Gastrocnemius medialis (tissue), 4 donors: ENCODE data around the gene PLA2G2D.

Source experiments
- POLR2A ChIP-seq, 2 donors: fragments of 450-650 bp; IDR thresholded peaks; one replicate each; pipeline ENCODE4 v1.6.1; 2017; ENCODE audit warnings: antibody characterized with exemption in 2 of 2, mild to moderate bottlenecking in 2 of 2, moderate library complexity in 2 of 2
- TF ChIP-seq, protein P1 (sequence below), 5 experiments: fragments of 450-650 bp in 3 of 5; fragments of 200-600 bp in 2 of 5; sonication (generic) in 2 of 5; IDR thresholded peaks in 4 of 5; conservative IDR thresholded peaks in 1 of 5; 1 replicate in 4 of 5; 2 replicates in 1 of 5; pipeline ENCODE4 v1.5.1; 2016 to 2019; ENCODE audit warnings: antibody characterized with exemption in 5 of 5, mild to moderate bottlenecking in 3 of 5, moderate library complexity in 3 of 5

DNA sequence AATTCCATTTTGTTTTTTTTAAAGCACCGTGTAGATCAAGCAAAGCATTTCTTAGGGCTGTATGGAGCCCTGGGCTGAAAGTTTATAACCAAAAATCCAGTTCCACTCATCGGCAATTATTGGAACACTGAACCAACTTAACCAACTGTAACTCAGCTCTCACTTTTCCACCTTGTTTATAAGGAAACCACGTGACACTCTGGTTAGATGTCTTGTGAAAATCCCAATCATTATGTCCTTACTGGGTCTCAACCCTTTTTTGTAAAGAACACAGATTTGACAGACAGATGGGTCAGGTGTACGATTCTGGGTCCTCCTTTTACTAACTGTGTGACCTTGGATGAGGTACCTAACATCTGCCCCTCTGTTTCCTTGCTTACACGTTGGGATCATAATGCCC lies 43.1 kb downstream of the PLA2G2D start:
- TF ChIP-seq, protein P1, sequence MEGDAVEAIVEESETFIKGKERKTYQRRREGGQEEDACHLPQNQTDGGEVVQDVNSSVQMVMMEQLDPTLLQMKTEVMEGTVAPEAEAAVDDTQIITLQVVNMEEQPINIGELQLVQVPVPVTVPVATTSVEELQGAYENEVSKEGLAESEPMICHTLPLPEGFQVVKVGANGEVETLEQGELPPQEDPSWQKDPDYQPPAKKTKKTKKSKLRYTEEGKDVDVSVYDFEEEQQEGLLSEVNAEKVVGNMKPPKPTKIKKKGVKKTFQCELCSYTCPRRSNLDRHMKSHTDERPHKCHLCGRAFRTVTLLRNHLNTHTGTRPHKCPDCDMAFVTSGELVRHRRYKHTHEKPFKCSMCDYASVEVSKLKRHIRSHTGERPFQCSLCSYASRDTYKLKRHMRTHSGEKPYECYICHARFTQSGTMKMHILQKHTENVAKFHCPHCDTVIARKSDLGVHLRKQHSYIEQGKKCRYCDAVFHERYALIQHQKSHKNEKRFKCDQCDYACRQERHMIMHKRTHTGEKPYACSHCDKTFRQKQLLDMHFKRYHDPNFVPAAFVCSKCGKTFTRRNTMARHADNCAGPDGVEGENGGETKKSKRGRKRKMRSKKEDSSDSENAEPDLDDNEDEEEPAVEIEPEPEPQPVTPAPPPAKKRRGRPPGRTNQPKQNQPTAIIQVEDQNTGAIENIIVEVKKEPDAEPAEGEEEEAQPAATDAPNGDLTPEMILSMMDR (IDR thresholded peaks at IDR 0.05 in 4 of 5, conservative IDR thresholded peaks at IDR 0.05 in 1 of 5), result no peak
- TF ChIP-seq POLR2A (IDR thresholded peaks at IDR 0.05), result no peak
